Measurements from ENCODE around the gene ATG12. TPM values are rescaled to one million over a fixed set of nuclear protein-coding genes. Genes with fewer than 3 reads are reported as not detected.
A peak's percentile ranks its signal among the peaks of the same experiment; 100 is the strongest.
"Not testable (repeated sequence)": the region's sequence is repeated elsewhere in the genome, so short reads cannot be mapped to it uniquely, and the experiment has no call there.

The ATG12 gene
- total RNA-seq, 2 experiments from 2014 or later = 36.5 to 36.9 TPM

GRCh38 chr5:115811406-115811805 lies 30.0 kb downstream of the ATG12 start:
- Mint-ChIP-seq H3K9me3 (ENCODE audit: low read depth) (no peaks in the 10 kb centered on the region), H3K4me3 (no peak overlapping the region), H3K36me3 (peaks cover 3% of the 10 kb centered on the region), H3K27me3 (peaks cover 62% of the 10 kb centered on the region), H3K4me1 (peaks cover 76% of the 10 kb centered on the region), H3K27ac (no peak overlapping the region)
- no peak for ATAC-seq
- DNase-seq = no peak
- CTCF ChIA-PET = no interaction called here

GRCh38 chr5:115810761-115811160 lies 30.6 kb downstream of the ATG12 start:
- DNase-seq = no peak
- CTCF ChIA-PET = interaction anchor here (1.9 kb wide), 1 partner anchor 176 kb away, joined by 7 read pairs; no protein-coding TSS in a partner anchor
- Mint-ChIP-seq H3K27ac (no peak overlapping the region), H3K27me3 (peaks cover 60% of the 10 kb centered on the region), H3K9me3 (ENCODE audit: low read depth) (no peaks in the 10 kb centered on the region), H3K4me3 (no peak overlapping the region), H3K36me3 (peaks cover 3% of the 10 kb centered on the region), H3K4me1 (peaks cover 75% of the 10 kb centered on the region)
- ATAC-seq = no peak

GRCh38 chr5:115809946-115810345 lies 31.4 kb downstream of the ATG12 start:
- ATAC-seq (peak; percentile 34), DNase-seq (no peak)
- CTCF ChIA-PET = interaction anchor here (1.9 kb wide), 1 partner anchor 175 kb away, joined by 7 read pairs; no protein-coding TSS in a partner anchor
- Mint-ChIP-seq H3K27me3 (peaks cover 54% of the 10 kb centered on the region), H3K4me1 (peaks cover 68% of the 10 kb centered on the region), H3K4me3 (no peak overlapping the region), H3K36me3 (peaks cover 3% of the 10 kb centered on the region), H3K9me3 (ENCODE audit: low read depth) (no peaks in the 10 kb centered on the region), H3K27ac (no peak overlapping the region)

DNA sequence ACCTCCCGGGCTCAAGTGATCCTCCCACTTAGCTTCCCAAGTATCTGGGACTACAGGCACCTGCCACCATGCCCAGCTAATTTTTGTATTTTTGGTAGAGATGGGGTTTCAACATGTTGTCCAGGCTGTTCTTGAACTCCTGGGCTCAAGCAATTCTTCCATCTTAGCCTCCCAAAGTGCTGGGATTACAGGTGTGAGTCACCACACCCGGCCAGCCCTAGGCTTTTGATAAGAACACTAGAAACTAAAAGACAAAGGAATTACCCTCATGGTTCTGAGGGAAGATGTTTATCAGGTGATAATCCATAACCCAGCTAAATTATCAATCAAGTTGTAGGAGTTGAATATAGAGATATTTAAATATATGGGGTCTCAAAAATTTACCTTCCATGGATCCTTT lies 33.3 kb downstream of the ATG12 start:
- DNase-seq; H3K9me3 Mint-ChIP-seq (ENCODE audit: low read depth); CTCF ChIA-PET; H3K27ac Mint-ChIP-seq; H3K36me3 Mint-ChIP-seq; ATAC-seq; H3K4me3 Mint-ChIP-seq: not testable (repeated sequence)
- Mint-ChIP-seq H3K4me1 (peaks cover 49% of the 10 kb centered on the region), H3K27me3 (peaks cover 35% of the 10 kb centered on the region)

GRCh38 chr5:115807654-115808052 lies 33.7 kb downstream of the ATG12 start:
- Mint-ChIP-seq H3K27me3 (peaks cover 37% of the 10 kb centered on the region), H3K36me3 (peaks cover 3% of the 10 kb centered on the region), H3K27ac (peak overlapping the region; percentile 61), H3K4me3 (no peak overlapping the region), H3K4me1 (peaks cover 48% of the 10 kb centered on the region), H3K9me3 (ENCODE audit: low read depth) (no peaks in the 10 kb centered on the region)
- no peak for DNase-seq
- ATAC-seq = no peak
- CTCF ChIA-PET = no interaction called here

DNA sequence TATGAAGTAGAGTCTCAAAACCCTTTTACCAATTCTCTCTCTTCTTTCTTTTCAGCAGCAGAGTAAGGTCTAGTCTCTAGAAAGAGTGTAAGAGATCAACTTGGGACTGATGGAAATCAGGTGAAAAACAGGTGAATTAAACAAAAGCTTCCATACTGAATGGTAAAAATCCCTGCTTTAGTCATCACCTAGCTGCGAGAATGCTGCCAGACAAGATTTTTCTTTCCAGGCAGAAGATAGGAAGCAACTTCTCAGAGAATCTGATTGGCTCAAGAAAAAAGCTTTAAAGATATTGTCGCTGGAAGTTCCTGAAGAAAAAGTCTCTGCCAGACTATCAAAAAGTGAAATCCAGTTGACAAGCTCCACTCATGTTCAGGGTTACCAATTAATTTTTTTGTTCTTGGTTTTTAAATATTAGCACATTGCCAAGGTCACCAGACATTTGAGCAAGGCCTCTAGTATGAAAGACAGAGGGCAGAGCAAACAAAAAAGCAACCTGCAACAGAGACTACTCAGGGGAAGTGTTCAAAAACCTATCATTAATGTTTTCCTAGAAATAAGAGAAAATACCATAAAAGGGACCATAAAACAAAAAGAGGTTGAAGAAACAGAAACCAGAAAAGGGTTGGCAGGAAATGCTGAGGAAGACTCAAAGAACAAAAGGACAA lies 34.2 kb downstream of the ATG12 start:
- CTCF ChIA-PET = interaction anchor here (0.7 kb wide), 1 partner anchor 173 kb away, joined by 3 read pairs; no protein-coding TSS in a partner anchor
- peaks cover 34% of the 10 kb centered on the region for H3K27me3 Mint-ChIP-seq
- peak overlapping the region; percentile 61 for H3K27ac Mint-ChIP-seq
- DNase-seq (no peak), ATAC-seq (peak; percentile 36)
- H3K36me3 Mint-ChIP-seq = peaks cover 3% of the 10 kb centered on the region
- H3K4me3 Mint-ChIP-seq = peak overlapping the region; percentile 25
- no peaks in the 10 kb centered on the region for H3K9me3 Mint-ChIP-seq (ENCODE audit: low read depth)
- peaks cover 45% of the 10 kb centered on the region for H3K4me1 Mint-ChIP-seq

GRCh38 chr5:115801984-115802383 lies 39.4 kb downstream of the ATG12 start:
- DNase-seq (no peak), ATAC-seq (no peak)
- Mint-ChIP-seq H3K27me3 (peaks cover 30% of the 10 kb centered on the region), H3K4me1 (peaks cover 8% of the 10 kb centered on the region), H3K9me3 (ENCODE audit: low read depth) (no peaks in the 10 kb centered on the region), H3K27ac (no peak overlapping the region), H3K36me3 (no peaks in the 10 kb centered on the region), H3K4me3 (no peak overlapping the region)
- CTCF ChIA-PET = no interaction called here

GRCh38 chr5:115801152-115801551 lies 40.2 kb downstream of the ATG12 start:
- Mint-ChIP-seq H3K4me3 (no peak overlapping the region), H3K9me3 (ENCODE audit: low read depth) (no peaks in the 10 kb centered on the region), H3K27me3 (peaks cover 25% of the 10 kb centered on the region), H3K4me1 (peaks cover under 1% of the 10 kb centered on the region), H3K36me3 (no peaks in the 10 kb centered on the region), H3K27ac (no peak overlapping the region)
- ATAC-seq (no peak), DNase-seq (no peak)
- CTCF ChIA-PET = no interaction called here

DNA sequence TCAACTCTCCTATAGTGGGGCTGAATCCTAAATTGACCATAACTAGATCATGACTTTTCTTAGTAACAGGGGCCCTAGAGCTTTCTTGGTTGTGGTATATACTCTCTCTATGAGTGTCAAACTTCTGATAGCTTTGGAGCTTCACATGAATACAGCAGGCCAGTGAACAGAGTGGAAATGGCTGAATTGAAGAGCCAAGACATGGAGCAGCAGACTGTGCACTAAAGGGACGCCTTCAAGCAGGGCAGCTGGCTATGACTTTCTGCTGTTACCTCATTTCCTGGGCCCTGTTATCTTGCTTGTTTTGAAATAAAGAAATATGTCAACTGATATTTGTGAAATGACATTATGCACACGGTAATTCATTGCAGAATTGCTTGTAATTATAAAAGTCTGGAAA lies 41.3 kb downstream of the ATG12 start:
- no peak for DNase-seq
- Mint-ChIP-seq H3K27ac (no peak overlapping the region), H3K4me3 (no peak overlapping the region), H3K9me3 (ENCODE audit: low read depth) (no peaks in the 10 kb centered on the region), H3K27me3 (peaks cover 22% of the 10 kb centered on the region), H3K36me3 (no peaks in the 10 kb centered on the region), H3K4me1 (no peaks in the 10 kb centered on the region)
- no peak for ATAC-seq
- CTCF ChIA-PET = interaction anchor here (0.7 to 0.8 kb wide), 2 partner anchors 14 to 40 kb away, joined by 3 read pairs; no protein-coding TSS in a partner anchor

DNA sequence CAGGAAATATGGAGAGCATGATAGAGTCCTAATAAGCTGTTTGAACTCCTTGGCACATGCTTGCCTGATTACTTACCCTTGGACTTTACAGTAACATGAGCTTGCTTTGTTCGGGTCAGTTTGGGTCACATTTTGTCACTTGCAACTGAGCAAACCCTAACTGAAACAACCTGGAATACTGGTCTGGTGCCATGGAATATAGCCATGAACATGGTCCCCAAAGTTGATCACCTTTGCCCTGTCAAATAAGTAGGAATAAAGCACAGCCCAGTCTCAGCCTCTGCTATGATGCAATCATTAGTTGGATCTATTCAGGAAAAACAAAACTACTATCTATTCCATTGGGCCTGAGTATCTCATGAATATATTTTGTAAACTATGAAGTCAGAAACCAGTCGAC lies 43.1 kb downstream of the ATG12 start:
- CTCF ChIA-PET = interaction anchor here (1.1 kb wide), 1 partner anchor 16 kb away, joined by 3 read pairs; no protein-coding TSS in a partner anchor
- Mint-ChIP-seq H3K27me3 (peaks cover 27% of the 10 kb centered on the region), H3K36me3 (no peaks in the 10 kb centered on the region), H3K27ac (no peak overlapping the region), H3K4me1 (peaks cover 11% of the 10 kb centered on the region), H3K4me3 (no peak overlapping the region), H3K9me3 (ENCODE audit: low read depth) (no peaks in the 10 kb centered on the region)
- DNase-seq (no peak), ATAC-seq (no peak)

DNA sequence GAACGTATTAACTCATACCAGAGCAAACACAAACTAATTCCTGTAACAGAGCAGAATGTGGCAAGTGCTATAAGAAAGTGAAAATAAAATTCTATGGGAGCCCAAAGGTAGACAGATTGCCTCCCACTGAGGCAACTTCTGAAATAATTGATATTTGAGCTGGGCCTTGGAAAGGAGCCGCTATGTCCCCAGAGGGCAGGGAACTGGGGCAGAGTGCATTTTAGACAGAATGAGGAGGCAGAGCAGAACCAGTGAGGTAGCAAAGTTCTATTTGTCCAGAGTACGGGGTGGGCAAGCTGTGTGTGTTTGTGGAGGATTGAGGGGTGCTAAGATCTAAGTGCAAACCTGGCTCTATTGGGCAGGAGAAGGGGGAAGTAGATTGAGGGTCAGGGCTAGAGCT lies 44.7 kb downstream of the ATG12 start:
- Mint-ChIP-seq H3K4me3 (no peak overlapping the region), H3K4me1 (peaks cover 11% of the 10 kb centered on the region), H3K9me3 (ENCODE audit: low read depth) (no peaks in the 10 kb centered on the region), H3K27ac (no peak overlapping the region), H3K27me3 (peaks cover 31% of the 10 kb centered on the region), H3K36me3 (no peaks in the 10 kb centered on the region)
- no peak for ATAC-seq
- CTCF ChIA-PET = no interaction called here
- DNase-seq = no peak

DNA sequence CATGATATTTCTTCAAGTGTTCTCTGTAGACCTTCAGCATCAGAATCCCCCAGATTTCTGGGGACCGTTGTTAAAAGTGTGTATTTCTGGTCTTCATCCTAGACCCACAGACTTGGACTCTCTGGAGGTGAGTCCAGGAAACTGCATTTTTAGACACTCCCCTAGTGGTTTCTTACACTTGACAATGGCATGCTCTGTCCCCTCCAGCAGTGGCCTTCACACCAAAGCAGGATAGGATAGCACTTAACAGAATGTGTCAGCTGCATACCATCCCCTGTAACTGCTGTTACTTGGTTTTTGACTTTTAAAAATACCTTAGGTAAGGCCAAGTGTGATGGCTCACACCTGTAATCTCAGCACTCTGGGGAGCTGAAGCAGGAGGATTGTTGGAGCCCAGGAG lies 45.7 kb downstream of the ATG12 start:
- CTCF ChIA-PET = no interaction called here
- peaks cover 37% of the 10 kb centered on the region for H3K27me3 Mint-ChIP-seq
- H3K27ac Mint-ChIP-seq = no peak overlapping the region
- H3K36me3 Mint-ChIP-seq = no peaks in the 10 kb centered on the region
- no peaks in the 10 kb centered on the region for H3K9me3 Mint-ChIP-seq (ENCODE audit: low read depth)
- ATAC-seq = no peak
- peaks cover 11% of the 10 kb centered on the region for H3K4me1 Mint-ChIP-seq
- no peak for DNase-seq
- no peak overlapping the region for H3K4me3 Mint-ChIP-seq

- peaks cover 76% of the 10 kb centered on the region for H3K27me3 Mint-ChIP-seq
- no peaks in the 10 kb centered on the region for H3K4me1 Mint-ChIP-seq
- H3K27ac Mint-ChIP-seq = no peak overlapping the region
- CTCF ChIA-PET = no interaction called here
- peaks cover 2% of the 10 kb centered on the region for H3K9me3 Mint-ChIP-seq (ENCODE audit: low read depth)
- H3K4me3 Mint-ChIP-seq = no peak overlapping the region
- no peak for ATAC-seq
- no peak for DNase-seq
- H3K36me3 Mint-ChIP-seq = no peaks in the 10 kb centered on the region
Observed at GRCh38 chr5:115788440-115788839, 52.9 kb downstream of the ATG12 start.

DNA sequence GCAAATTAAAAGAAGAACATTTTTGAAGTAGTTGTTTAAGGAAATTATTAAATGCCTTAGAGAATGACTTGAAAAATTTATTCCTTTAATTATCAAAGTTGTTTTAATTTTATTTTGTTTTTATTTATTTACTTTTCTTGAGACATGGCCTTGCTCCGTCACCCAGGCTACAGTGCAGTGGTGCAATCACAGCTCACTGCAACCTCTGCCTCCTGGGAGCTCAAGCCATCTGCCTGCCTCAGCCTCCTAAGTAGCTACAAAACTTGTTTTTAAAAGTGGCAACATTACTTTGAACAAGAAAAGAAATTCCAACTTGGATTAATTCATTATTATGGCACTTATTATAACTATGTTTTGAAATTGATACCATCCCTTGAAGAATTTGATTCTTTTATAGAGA lies 53.9 kb downstream of the ATG12 start:
- H3K9me3 Mint-ChIP-seq (ENCODE audit: low read depth) = peaks cover 2% of the 10 kb centered on the region
- no peaks in the 10 kb centered on the region for H3K36me3 Mint-ChIP-seq
- no peaks in the 10 kb centered on the region for H3K4me1 Mint-ChIP-seq
- DNase-seq (no peak), ATAC-seq (no peak)
- no peak overlapping the region for H3K4me3 Mint-ChIP-seq
- H3K27ac Mint-ChIP-seq = no peak overlapping the region
- H3K27me3 Mint-ChIP-seq = peaks cover 73% of the 10 kb centered on the region
- CTCF ChIA-PET = no interaction called here
